ENCODE data around the gene PDSS2. TPM values are rescaled to one million over a fixed set of nuclear protein-coding genes. Genes with fewer than 3 reads are reported as not detected.

Gene PDSS2
- total RNA-seq, 1 experiment from 2014 or later, result 16.1 TPM

DNA sequence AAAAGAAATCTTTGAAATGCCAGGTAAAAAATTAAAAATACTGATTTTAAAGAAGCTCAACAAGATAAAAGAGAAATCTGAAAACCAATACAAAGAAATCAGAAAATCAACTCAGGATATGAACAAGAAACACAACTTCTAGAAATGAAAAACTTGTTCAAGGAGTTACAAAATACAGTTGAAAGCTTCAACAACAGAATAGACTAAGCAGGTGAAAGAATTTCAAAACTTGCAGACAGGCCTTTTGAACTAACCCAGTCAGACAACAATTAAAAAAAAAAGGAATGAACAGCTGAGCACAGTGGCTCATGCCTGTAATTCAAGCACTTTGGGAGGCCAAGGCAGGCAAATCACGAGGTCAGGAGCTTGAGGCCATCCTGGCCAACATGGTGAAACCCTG lies 57.8 kb downstream of the PDSS2 start:
- TF ChIP-seq, protein P1, sequence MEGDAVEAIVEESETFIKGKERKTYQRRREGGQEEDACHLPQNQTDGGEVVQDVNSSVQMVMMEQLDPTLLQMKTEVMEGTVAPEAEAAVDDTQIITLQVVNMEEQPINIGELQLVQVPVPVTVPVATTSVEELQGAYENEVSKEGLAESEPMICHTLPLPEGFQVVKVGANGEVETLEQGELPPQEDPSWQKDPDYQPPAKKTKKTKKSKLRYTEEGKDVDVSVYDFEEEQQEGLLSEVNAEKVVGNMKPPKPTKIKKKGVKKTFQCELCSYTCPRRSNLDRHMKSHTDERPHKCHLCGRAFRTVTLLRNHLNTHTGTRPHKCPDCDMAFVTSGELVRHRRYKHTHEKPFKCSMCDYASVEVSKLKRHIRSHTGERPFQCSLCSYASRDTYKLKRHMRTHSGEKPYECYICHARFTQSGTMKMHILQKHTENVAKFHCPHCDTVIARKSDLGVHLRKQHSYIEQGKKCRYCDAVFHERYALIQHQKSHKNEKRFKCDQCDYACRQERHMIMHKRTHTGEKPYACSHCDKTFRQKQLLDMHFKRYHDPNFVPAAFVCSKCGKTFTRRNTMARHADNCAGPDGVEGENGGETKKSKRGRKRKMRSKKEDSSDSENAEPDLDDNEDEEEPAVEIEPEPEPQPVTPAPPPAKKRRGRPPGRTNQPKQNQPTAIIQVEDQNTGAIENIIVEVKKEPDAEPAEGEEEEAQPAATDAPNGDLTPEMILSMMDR (conservative IDR thresholded peaks at IDR 0.05; ENCODE audit: low read depth, low read length), result no peak
- TF ChIP-seq EZH2 (IDR thresholded peaks at IDR 0.05; ENCODE audit: borderline replicate concordance, low read depth, low read length, poor library complexity, severe bottlenecking), result no peak
- Histone ChIP-seq H3K27me3 (replicated peaks; ENCODE audit: insufficient read depth, low read depth, low read length, poor library complexity) (no peaks in the 10 kb centered on the region), H3K36me3 (ENCODE audit: insufficient read depth, low read length, poor library complexity, severe bottlenecking) (no peaks in the 10 kb centered on the region), H3K4me3 (ENCODE audit: low read depth, low read length, poor library complexity, severe bottlenecking) (no peak overlapping the region), H3K27ac (ENCODE audit: low read depth, low read length, poor library complexity, severe bottlenecking) (no peak overlapping the region), H3K9me3 (ENCODE audit: low read depth, low read length, poor library complexity, severe bottlenecking) (peaks cover 9% of the 10 kb centered on the region), H3K4me1 (ENCODE audit: insufficient read depth, low read length, poor library complexity, severe bottlenecking) (no peaks in the 10 kb centered on the region)
- BruUV-seq (replicated peaks), result no TSS peak
- ChIA-PET CTCF (no interaction called here), POLR2A (ENCODE audit: low non-redundant PET) (no interaction called here)
- intact Hi-C loops (cut with micrococcal nuclease; ENCODE audit: unreplicated experiment), result no loop called here
- no peak for DNase-seq (ENCODE audit: low spot score)

DNA sequence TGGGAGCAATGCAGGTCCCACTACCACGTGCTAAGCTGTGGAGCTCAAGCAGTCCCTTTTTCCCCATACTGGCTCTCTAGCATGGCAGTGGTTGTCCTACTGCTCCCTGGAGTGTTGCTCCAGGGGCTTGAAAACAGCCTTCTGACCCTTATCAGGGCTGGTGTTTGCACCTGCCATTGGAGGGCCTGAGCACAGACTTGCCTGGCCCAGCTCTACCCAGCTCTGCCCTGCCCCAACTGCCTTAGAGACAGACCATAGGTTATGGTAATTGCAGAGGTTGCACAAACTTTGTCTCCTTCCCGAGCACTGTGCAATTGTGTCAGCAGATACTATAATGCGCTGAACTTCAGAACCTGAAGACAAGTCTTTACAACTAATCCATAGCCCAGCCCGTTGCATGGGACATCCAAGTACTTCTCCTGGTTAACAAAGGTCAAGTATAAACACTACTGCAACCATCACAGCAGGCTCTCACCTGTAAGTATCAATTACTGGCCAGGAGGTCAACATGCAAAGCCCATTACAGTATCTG lies 58.7 kb downstream of the PDSS2 start:
- POLR2A ChIA-PET (ENCODE audit: low non-redundant PET), result no interaction called here
- no peak overlapping the region for H3K4me3 ChIP-seq (ENCODE audit: low read depth, low read length, poor library complexity, severe bottlenecking)
- H3K4me1 ChIP-seq (ENCODE audit: insufficient read depth, low read length, poor library complexity, severe bottlenecking), result no peaks in the 10 kb centered on the region
- no peaks in the 10 kb centered on the region for H3K36me3 ChIP-seq (ENCODE audit: insufficient read depth, low read length, poor library complexity, severe bottlenecking)
- H3K27me3 ChIP-seq (replicated peaks; ENCODE audit: insufficient read depth, low read depth, low read length, poor library complexity), result no peaks in the 10 kb centered on the region
- TF ChIP-seq, protein P1 (conservative IDR thresholded peaks at IDR 0.05; ENCODE audit: low read depth, low read length), result no peak
- no peak for TF ChIP-seq EZH2 (IDR thresholded peaks at IDR 0.05; ENCODE audit: borderline replicate concordance, low read depth, low read length, poor library complexity, severe bottlenecking)
- BruUV-seq (replicated peaks), result no TSS peak
- no peak for DNase-seq (ENCODE audit: low spot score)
- peaks cover 9% of the 10 kb centered on the region for H3K9me3 ChIP-seq (ENCODE audit: low read depth, low read length, poor library complexity, severe bottlenecking)
- CTCF ChIA-PET, result no interaction called here
- H3K27ac ChIP-seq (ENCODE audit: low read depth, low read length, poor library complexity, severe bottlenecking), result no peak overlapping the region
- intact Hi-C loops (cut with micrococcal nuclease; ENCODE audit: unreplicated experiment), result no loop called here

DNA sequence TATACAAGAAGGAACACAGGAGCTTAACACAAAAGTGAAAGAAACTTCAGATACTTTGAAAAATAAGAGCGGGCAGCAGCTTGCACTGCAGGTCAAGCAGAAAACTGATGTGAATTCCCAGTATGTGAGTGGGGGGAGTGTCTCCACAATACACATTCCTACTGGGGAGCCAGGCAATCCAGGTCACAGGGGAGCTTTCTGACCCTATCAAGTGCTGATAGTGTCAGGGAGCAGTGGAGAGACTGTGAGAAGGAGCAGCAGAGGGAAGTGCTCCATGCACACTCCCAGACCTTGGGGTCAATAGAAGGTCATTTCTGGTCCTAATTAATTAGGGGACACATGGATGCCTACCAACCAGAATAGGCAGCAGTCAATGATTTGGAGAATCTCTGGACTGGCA lies 59.4 kb downstream of the PDSS2 start:
- no TSS peak for BruUV-seq (replicated peaks)
- H3K36me3 ChIP-seq (ENCODE audit: insufficient read depth, low read length, poor library complexity, severe bottlenecking), result no peaks in the 10 kb centered on the region
- intact Hi-C loops (cut with micrococcal nuclease; ENCODE audit: unreplicated experiment), result no loop called here
- peaks cover 13% of the 10 kb centered on the region for H3K9me3 ChIP-seq (ENCODE audit: low read depth, low read length, poor library complexity, severe bottlenecking)
- H3K4me3 ChIP-seq (ENCODE audit: low read depth, low read length, poor library complexity, severe bottlenecking), result no peak overlapping the region
- no peaks in the 10 kb centered on the region for H3K27me3 ChIP-seq (replicated peaks; ENCODE audit: insufficient read depth, low read depth, low read length, poor library complexity)
- CTCF ChIA-PET, result no interaction called here
- no peaks in the 10 kb centered on the region for H3K4me1 ChIP-seq (ENCODE audit: insufficient read depth, low read length, poor library complexity, severe bottlenecking)
- POLR2A ChIA-PET (ENCODE audit: low non-redundant PET), result no interaction called here
- no peak overlapping the region for H3K27ac ChIP-seq (ENCODE audit: low read depth, low read length, poor library complexity, severe bottlenecking)
- no peak for DNase-seq (ENCODE audit: low spot score)
- TF ChIP-seq, protein P1 (conservative IDR thresholded peaks at IDR 0.05; ENCODE audit: low read depth, low read length), result no peak
